ENCODE measurements around the gene SMCO4.

- TF ChIP-seq, protein P1, sequence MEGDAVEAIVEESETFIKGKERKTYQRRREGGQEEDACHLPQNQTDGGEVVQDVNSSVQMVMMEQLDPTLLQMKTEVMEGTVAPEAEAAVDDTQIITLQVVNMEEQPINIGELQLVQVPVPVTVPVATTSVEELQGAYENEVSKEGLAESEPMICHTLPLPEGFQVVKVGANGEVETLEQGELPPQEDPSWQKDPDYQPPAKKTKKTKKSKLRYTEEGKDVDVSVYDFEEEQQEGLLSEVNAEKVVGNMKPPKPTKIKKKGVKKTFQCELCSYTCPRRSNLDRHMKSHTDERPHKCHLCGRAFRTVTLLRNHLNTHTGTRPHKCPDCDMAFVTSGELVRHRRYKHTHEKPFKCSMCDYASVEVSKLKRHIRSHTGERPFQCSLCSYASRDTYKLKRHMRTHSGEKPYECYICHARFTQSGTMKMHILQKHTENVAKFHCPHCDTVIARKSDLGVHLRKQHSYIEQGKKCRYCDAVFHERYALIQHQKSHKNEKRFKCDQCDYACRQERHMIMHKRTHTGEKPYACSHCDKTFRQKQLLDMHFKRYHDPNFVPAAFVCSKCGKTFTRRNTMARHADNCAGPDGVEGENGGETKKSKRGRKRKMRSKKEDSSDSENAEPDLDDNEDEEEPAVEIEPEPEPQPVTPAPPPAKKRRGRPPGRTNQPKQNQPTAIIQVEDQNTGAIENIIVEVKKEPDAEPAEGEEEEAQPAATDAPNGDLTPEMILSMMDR (IDR thresholded peaks at IDR 0.05): no peak
- no peak for TF ChIP-seq POLR2A (IDR thresholded peaks at IDR 0.05)
These were observed 53.4 kb downstream of the SMCO4 start for GRCh38 chr11:93489841-93490240.

Data from body of pancreas (tissue), 4 donors.